ENCODE results near the gene SRD5A3. TPM values are rescaled to one million over a fixed set of nuclear protein-coding genes. Genes with fewer than 3 reads are reported as not detected.

SRD5A3 gene
- 4.3 TPM for polyA plus RNA-seq (2012; ENCODE audit: low read depth, missing spikeins)

- TF ChIP-seq PAX5 (IDR thresholded peaks at IDR 0.05; ENCODE audit: insufficient read depth, low read length, severe bottlenecking) (peak; percentile 9), POLR2AphosphoS5 (IDR thresholded peaks at IDR 0.05; ENCODE audit: low read depth, low read length) (0 out of 2 replicates have a peak, but pooled peaks have one; percentile 38), POLR2A (IDR thresholded peaks at IDR 0.05; ENCODE audit: low read depth, low read length) (no peak; the same call in 1 of the 2 replicates), TAF1 (IDR thresholded peaks at IDR 0.05; ENCODE audit: low read depth, low read length) (no peak), POU2F2 (IDR thresholded peaks at IDR 0.05; ENCODE audit: low read depth, low read length) (no peak; the same call in 1 of the 2 replicates)
- peak; percentile 92 for FAIRE-seq
- peak; percentile 90 for DNase-seq (ENCODE audit: insufficient read length, low spot score)
Observed at GRCh38 chr4:55345980-55346850, at the start of gene SRD5A3. Gene SRD5A3, plus strand, starts transcription at chr4:55346242. Its CDS starts 95 bp downstream, at chr4:55346337.

- TF ChIP-seq POLR2A (IDR thresholded peaks at IDR 0.05; ENCODE audit: low read depth, low read length): no peak
- no peak for TF ChIP-seq SPI1 (IDR thresholded peaks at IDR 0.05; ENCODE audit: low read depth, low read length)
- no peak for TF ChIP-seq PAX5 (IDR thresholded peaks at IDR 0.05; ENCODE audit: insufficient read depth, low read length, severe bottlenecking)
- no peak for TF ChIP-seq POU2F2 (IDR thresholded peaks at IDR 0.05; ENCODE audit: low read depth, low read length)
- TF ChIP-seq POLR2AphosphoS5 (IDR thresholded peaks at IDR 0.05; ENCODE audit: low read depth, low read length): no peak
- TF ChIP-seq TAF1 (IDR thresholded peaks at IDR 0.05; ENCODE audit: low read depth, low read length): no peak
- DNase-seq (ENCODE audit: insufficient read length, low spot score): no peak
- no peak for FAIRE-seq
Observed at GRCh38 chr4:55297346-55297745, 48.7 kb upstream of the SRD5A3 start.

- TF ChIP-seq TAF1 (IDR thresholded peaks at IDR 0.05; ENCODE audit: low read depth, low read length): no peak
- no peak for TF ChIP-seq POLR2A (IDR thresholded peaks at IDR 0.05; ENCODE audit: low read depth, low read length)
- TF ChIP-seq PAX5 (IDR thresholded peaks at IDR 0.05; ENCODE audit: insufficient read depth, low read length, severe bottlenecking): no peak
- no peak for FAIRE-seq
- DNase-seq (ENCODE audit: insufficient read length, low spot score): no peak
Observed at GRCh38 chr4:55303760-55304165, 42.3 kb upstream of the SRD5A3 start.

GRCh38 chr4:55304303-55304702 is 41.7 kb upstream of the SRD5A3 start:
- TF ChIP-seq TAF1 (IDR thresholded peaks at IDR 0.05; ENCODE audit: low read depth, low read length): no peak
- no peak for TF ChIP-seq POU2F2 (IDR thresholded peaks at IDR 0.05; ENCODE audit: low read depth, low read length)
- TF ChIP-seq POLR2A (IDR thresholded peaks at IDR 0.05; ENCODE audit: low read depth, low read length): no peak
- TF ChIP-seq POLR2AphosphoS5 (IDR thresholded peaks at IDR 0.05; ENCODE audit: low read depth, low read length): no peak
- TF ChIP-seq PAX5 (IDR thresholded peaks at IDR 0.05; ENCODE audit: insufficient read depth, low read length, severe bottlenecking): no peak
- TF ChIP-seq SPI1 (IDR thresholded peaks at IDR 0.05; ENCODE audit: low read depth, low read length): no peak
- DNase-seq (ENCODE audit: insufficient read length, low spot score) (no peak), FAIRE-seq (no peak)

GRCh38 chr4:55308071-55308470 is 38.0 kb upstream of the SRD5A3 start:
- DNase-seq (ENCODE audit: insufficient read length, low spot score) (no peak), FAIRE-seq (no peak)
- TF ChIP-seq PAX5 (IDR thresholded peaks at IDR 0.05; ENCODE audit: insufficient read depth, low read length, severe bottlenecking): no peak
- no peak for TF ChIP-seq POLR2AphosphoS5 (IDR thresholded peaks at IDR 0.05; ENCODE audit: low read depth, low read length)
- no peak for TF ChIP-seq SPI1 (IDR thresholded peaks at IDR 0.05; ENCODE audit: low read depth, low read length)

GRCh38 chr4:55311792-55312488 is 34.1 kb upstream of the SRD5A3 start:
- DNase-seq (ENCODE audit: insufficient read length, low spot score): no peak
- no peak for FAIRE-seq
- TF ChIP-seq POLR2A (IDR thresholded peaks at IDR 0.05; ENCODE audit: low read depth, low read length) (no peak), POU2F2 (IDR thresholded peaks at IDR 0.05; ENCODE audit: low read depth, low read length) (no peak), SPI1 (IDR thresholded peaks at IDR 0.05; ENCODE audit: low read depth, low read length) (0 out of 2 replicates have a peak, but pooled peaks have one; percentile 13), PAX5 (IDR thresholded peaks at IDR 0.05; ENCODE audit: insufficient read depth, low read length, severe bottlenecking) (no peak), TAF1 (IDR thresholded peaks at IDR 0.05; ENCODE audit: low read depth, low read length) (no peak)

- no peak for DNase-seq (ENCODE audit: insufficient read length, low spot score)
- TF ChIP-seq POLR2AphosphoS5 (IDR thresholded peaks at IDR 0.05; ENCODE audit: low read depth, low read length) (no peak), POU2F2 (IDR thresholded peaks at IDR 0.05; ENCODE audit: low read depth, low read length) (no peak), TAF1 (IDR thresholded peaks at IDR 0.05; ENCODE audit: low read depth, low read length) (no peak), SPI1 (IDR thresholded peaks at IDR 0.05; ENCODE audit: low read depth, low read length) (no peak), POLR2A (IDR thresholded peaks at IDR 0.05; ENCODE audit: low read depth, low read length) (no peak), PAX5 (IDR thresholded peaks at IDR 0.05; ENCODE audit: insufficient read depth, low read length, severe bottlenecking) (no peak)
- FAIRE-seq: peak; percentile 61
Observed at GRCh38 chr4:55312489-55313101, 33.4 kb upstream of the SRD5A3 start.

- DNase-seq (ENCODE audit: insufficient read length, low spot score) (no peak), FAIRE-seq (no peak)
- TF ChIP-seq POLR2A (IDR thresholded peaks at IDR 0.05; ENCODE audit: low read depth, low read length) (no peak), SPI1 (IDR thresholded peaks at IDR 0.05; ENCODE audit: low read depth, low read length) (no peak)
Observed at GRCh38 chr4:55314141-55314820, 31.8 kb upstream of the SRD5A3 start.

All from GM12891 (cell line).